GM12878 (cell line): Measurements from ENCODE around the gene LRRN4CL. TPM values are rescaled to one million over a fixed set of nuclear protein-coding genes. Genes with fewer than 3 reads are reported as not detected.

Experiments
- BMI1 ChIP-seq: fragments of 450-650 bp; IDR thresholded peaks from 2 replicates; pipeline ENCODE4 v1.6.1; 2016; ENCODE audit warnings: mild to moderate bottlenecking, moderate library complexity, borderline replicate concordance
- CBX3 ChIP-seq: fragments of 200-600 bp; sonication (generic); IDR thresholded peaks from 2 replicates; pipeline ENCODE4 v1.6.1; 2016; ENCODE audit warnings: low read depth, borderline replicate concordance
- EED ChIP-seq: sonication (generic); IDR thresholded peaks from 2 replicates; pipeline ENCODE4 v1.6.1; 2016; ENCODE audit warnings: antibody characterized with exemption, low read depth
- EZH2 ChIP-seq: IDR thresholded peaks from 2 replicates; pipeline ENCODE4 v1.6.1; 2012; ENCODE audit warnings: low read depth, mild to moderate bottlenecking, control low read depth, inconsistent platforms, low read length, borderline replicate concordance; ENCODE audit not compliant: control insufficient read depth
- HDGF ChIP-seq: fragments of 450-650 bp; IDR thresholded peaks from 2 replicates; pipeline ENCODE4 v1.6.1; 2016; ENCODE audit warnings: antibody characterized with exemption
- RB1 ChIP-seq: fragments of 450-650 bp; formaldehyde crosslinking; IDR thresholded peaks from 2 replicates; pipeline ENCODE4 v1.6.1; 2017; ENCODE audit warnings: mild to moderate bottlenecking, borderline replicate concordance
- RFX5 ChIP-seq: IDR thresholded peaks from 2 replicates; pipeline ENCODE4 v1.6.1; 2011; ENCODE audit warnings: low read depth, low read length, improper control_type of control experiment
- SRF ChIP-seq, 2 experiments: IDR thresholded peaks; 2 replicates each; pipeline ENCODE4 v1.6.1; 2011; ENCODE audit warnings: low read depth in 2 of 2, low read length in 2 of 2, mild to moderate bottlenecking in 1 of 2, moderate library complexity in 1 of 2
- TCF12 ChIP-seq: IDR thresholded peaks from 2 replicates; pipeline ENCODE4 v1.6.1; 2011; ENCODE audit warnings: low read depth, mild to moderate bottlenecking, low read length
- polyA plus RNA-seq, 11 experiments: library from polyadenylated mRNA; depleted of rRNA in 4 of 11; unstranded in 6 of 11; stranded (reverse) in 5 of 11; fragments of >200 nt; fragmentation: Nextera tagmentation in 4 of 11; fragmentation: Illumina TruSeq in 1 of 11; extraction: Ambion mirVana in 4 of 11; extraction: Trizol in 1 of 11; gene quantifications; 1 replicate in 1 of 11; 2 replicates in 10 of 11; pipeline versions ENCODE4 v1.2.1 to v1.2.3, GENCODE V29; 2011 to 2016; ENCODE audit warnings: inconsistent platforms in 2 of 11, missing spikeins in 2 of 11, low read depth in 1 of 11
- total RNA-seq, 4 experiments: library from RNA; depleted of rRNA in 3 of 4; stranded (reverse); fragments of >200 nt in 3 of 4; fragmentation: Illumina TruSeq in 1 of 4; extraction: Trizol in 1 of 4; gene quantifications; 2 replicates each; pipeline versions ENCODE4 v1.2.1 to v1.2.3, GENCODE V29; 2013 to 2021
- TF ChIP-seq, protein P1 (sequence below): fragments of 450-650 bp; IDR thresholded peaks from 2 replicates; pipeline ENCODE4 v1.6.1; 2017; ENCODE audit warnings: mild to moderate bottlenecking, moderate library complexity

Gene LRRN4CL
- total and polyA plus RNA-seq, 10 of the 15 experiments (the other 5 are each of a cell fraction or from before 2014, with no cell fraction given), result 0.01 to 0.06 TPM; not detected in 8

DNA sequence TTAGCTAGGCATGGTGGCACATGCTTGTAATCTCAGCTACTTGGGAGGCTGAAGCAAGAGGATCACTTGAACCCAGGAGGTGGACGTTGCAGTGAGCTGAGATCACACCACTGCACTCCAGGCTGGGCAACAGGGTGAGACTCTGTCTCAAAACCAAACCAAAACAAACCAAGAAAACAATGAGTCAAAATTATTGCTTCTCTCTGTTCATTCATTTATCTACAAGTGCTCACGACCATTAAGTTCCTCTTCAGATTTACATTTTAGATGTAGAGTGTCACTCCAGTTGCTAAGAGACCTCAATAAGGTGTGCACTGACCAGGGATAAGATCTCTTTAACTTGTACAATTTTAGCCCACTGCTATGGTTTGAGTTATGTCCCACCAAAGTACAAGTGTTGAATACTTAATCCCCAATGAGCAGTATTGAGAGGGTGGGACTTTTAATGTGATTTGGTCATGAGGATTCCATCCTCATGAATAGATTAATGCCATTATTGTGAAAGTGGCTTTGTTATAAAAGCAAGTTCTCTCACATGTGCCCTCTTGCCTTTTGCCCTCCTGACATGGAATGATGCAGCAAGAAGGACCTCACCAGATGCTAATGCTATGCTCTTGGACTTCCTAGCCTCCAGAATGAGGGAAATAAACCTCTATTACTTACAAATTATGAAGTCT, 30.1 kb upstream of the LRRN4CL start (continued):
- TF ChIP-seq BMI1, result no peak
- no peak for TF ChIP-seq EED
- TF ChIP-seq, protein P1, sequence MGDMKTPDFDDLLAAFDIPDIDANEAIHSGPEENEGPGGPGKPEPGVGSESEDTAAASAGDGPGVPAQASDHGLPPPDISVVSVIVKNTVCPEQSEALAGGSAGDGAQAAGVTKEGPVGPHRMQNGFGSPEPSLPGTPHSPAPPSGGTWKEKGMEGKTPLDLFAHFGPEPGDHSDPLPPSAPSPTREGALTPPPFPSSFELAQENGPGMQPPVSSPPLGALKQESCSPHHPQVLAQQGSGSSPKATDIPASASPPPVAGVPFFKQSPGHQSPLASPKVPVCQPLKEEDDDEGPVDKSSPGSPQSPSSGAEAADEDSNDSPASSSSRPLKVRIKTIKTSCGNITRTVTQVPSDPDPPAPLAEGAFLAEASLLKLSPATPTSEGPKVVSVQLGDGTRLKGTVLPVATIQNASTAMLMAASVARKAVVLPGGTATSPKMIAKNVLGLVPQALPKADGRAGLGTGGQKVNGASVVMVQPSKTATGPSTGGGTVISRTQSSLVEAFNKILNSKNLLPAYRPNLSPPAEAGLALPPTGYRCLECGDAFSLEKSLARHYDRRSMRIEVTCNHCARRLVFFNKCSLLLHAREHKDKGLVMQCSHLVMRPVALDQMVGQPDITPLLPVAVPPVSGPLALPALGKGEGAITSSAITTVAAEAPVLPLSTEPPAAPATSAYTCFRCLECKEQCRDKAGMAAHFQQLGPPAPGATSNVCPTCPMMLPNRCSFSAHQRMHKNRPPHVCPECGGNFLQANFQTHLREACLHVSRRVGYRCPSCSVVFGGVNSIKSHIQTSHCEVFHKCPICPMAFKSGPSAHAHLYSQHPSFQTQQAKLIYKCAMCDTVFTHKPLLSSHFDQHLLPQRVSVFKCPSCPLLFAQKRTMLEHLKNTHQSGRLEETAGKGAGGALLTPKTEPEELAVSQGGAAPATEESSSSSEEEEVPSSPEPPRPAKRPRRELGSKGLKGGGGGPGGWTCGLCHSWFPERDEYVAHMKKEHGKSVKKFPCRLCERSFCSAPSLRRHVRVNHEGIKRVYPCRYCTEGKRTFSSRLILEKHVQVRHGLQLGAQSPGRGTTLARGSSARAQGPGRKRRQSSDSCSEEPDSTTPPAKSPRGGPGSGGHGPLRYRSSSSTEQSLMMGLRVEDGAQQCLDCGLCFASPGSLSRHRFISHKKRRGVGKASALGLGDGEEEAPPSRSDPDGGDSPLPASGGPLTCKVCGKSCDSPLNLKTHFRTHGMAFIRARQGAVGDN, result no peak
- TF ChIP-seq HDGF, result no peak
- TF ChIP-seq EZH2, result no peak
- no peak for TF ChIP-seq RFX5
- no peak for TF ChIP-seq CBX3
- TF ChIP-seq SRF (IDR thresholded peaks at IDR 0.05; ENCODE audit: low read depth in 2 of 2, low read length in 2 of 2), result no peak
- TF ChIP-seq TCF12, result no peak
- no peak for TF ChIP-seq RB1
